ENCODE measurements around the gene MNX1. TPM values are rescaled to one million over a fixed set of nuclear protein-coding genes. Genes with fewer than 3 reads are reported as not detected.

MNX1 gene
- total RNA-seq, 1 experiment from 2014 or later: 2.6 TPM

DNA sequence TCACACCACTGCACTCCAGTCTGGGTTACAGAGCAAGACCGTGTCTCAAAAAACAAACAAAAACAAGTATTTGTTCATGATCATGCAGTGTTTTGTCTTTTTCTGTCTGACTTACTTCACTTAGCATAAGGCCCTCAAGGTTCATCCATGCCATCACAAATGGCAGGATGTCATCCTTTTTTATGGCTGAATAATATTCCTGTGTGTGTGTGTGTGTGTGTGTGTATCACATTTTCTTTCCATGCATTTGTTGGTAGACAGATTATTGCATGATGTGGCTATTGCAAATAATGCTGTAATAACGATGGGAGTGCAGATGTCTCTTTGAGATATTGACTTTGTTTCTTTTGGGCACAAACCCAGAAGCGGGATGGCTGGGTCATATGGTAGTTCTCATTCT, 14.3 kb upstream of the MNX1 start:
- Histone ChIP-seq H2AFZ (ENCODE audit: low read length) (no peak overlapping the region), H3K27ac (ENCODE audit: low read length) (no peak overlapping the region), H3K4me2 (ENCODE audit: low read length) (no peak overlapping the region), H3K36me3 (ENCODE audit: low read depth, low read length) (no peaks in the 10 kb centered on the region), H3K27me3 (ENCODE audit: low read length) (peaks cover 63% of the 10 kb centered on the region), H3K4me1 (ENCODE audit: insufficient read depth, low read length) (peaks cover 15% of the 10 kb centered on the region), H3K4me3 (ENCODE audit: low read length) (no peak overlapping the region), H3F3A (ENCODE audit: low read length, unreplicated experiment) (no peaks in the 10 kb centered on the region), H3K9ac (ENCODE audit: low read length) (no peak overlapping the region), H3K9me2 (replicated peaks; ENCODE audit: low read length) (no peaks in the 10 kb centered on the region), H3K79me2 (ENCODE audit: low read length) (no peaks in the 10 kb centered on the region), H3K9me3 (ENCODE audit: low read length) (no peaks in the 10 kb centered on the region), H4K20me1 (ENCODE audit: low read length) (no peaks in the 10 kb centered on the region)
- ChIA-PET CTCF (no interaction called here), POLR2A (ENCODE audit: unreplicated experiment) (no interaction called here)
- TF ChIP-seq EZH2 (IDR thresholded peaks at IDR 0.05; ENCODE audit: low read length, unreplicated experiment) (no peak), CTCF (conservative IDR thresholded peaks at IDR 0.05; ENCODE audit: low read depth, low read length) (no peak), EZH2phosphoT487 (IDR thresholded peaks at IDR 0.05; ENCODE audit: borderline replicate concordance, low read length) (no peak)
- ATAC-seq: no peak
- no peak for DNase-seq
- intact Hi-C loops (cut with micrococcal nuclease): loop anchor here (10.0 kb wide), 1 partner anchor 110 kb away; the partner anchor contains the start of gene UBE3C
- no TSS peak for BruUV-seq (replicated peaks)

DNA sequence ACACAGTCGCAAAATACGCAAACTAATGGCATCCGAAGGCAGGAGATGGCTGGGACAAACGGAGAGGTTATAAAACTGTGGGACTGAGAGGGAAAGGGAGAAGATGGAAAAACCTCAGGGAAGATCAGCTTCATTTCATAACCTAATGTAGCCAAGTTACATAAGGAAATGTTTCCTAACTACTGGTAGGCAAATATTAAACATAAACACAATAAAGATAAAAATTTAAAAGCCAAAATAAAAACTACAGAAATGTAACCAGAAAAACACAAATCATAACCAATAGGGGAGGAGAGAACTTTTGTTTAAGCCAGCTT, 13.1 kb upstream of the MNX1 start:
- TF ChIP-seq EZH2 (IDR thresholded peaks at IDR 0.05; ENCODE audit: low read length, unreplicated experiment): no peak
- TF ChIP-seq CTCF (conservative IDR thresholded peaks at IDR 0.05; ENCODE audit: low read depth, low read length): no peak
- no peak for TF ChIP-seq EZH2phosphoT487 (IDR thresholded peaks at IDR 0.05; ENCODE audit: borderline replicate concordance, low read length)
- intact Hi-C loops (cut with micrococcal nuclease): loop anchor here (10.0 kb wide), 1 partner anchor 111 kb away; the partner anchor contains the start of gene UBE3C
- no peaks in the 10 kb centered on the region for H3K79me2 ChIP-seq (ENCODE audit: low read length)
- ChIA-PET CTCF (no interaction called here), POLR2A (ENCODE audit: unreplicated experiment) (no interaction called here)
- ATAC-seq: no peak
- H3K4me1 ChIP-seq (ENCODE audit: insufficient read depth, low read length): peaks cover 13% of the 10 kb centered on the region
- H3F3A ChIP-seq (ENCODE audit: low read length, unreplicated experiment): no peaks in the 10 kb centered on the region
- peaks cover 75% of the 10 kb centered on the region for H3K27me3 ChIP-seq (ENCODE audit: low read length)
- no peak overlapping the region for H3K9ac ChIP-seq (ENCODE audit: low read length)
- H3K36me3 ChIP-seq (ENCODE audit: low read depth, low read length): no peaks in the 10 kb centered on the region
- no peak overlapping the region for H3K4me2 ChIP-seq (ENCODE audit: low read length)
- no peak for DNase-seq
- no peak overlapping the region for H2AFZ ChIP-seq (ENCODE audit: low read length)
- H3K4me3 ChIP-seq (ENCODE audit: low read length): no peak overlapping the region
- H3K27ac ChIP-seq (ENCODE audit: low read length): no peak overlapping the region
- no peaks in the 10 kb centered on the region for H3K9me2 ChIP-seq (replicated peaks; ENCODE audit: low read length)
- no peaks in the 10 kb centered on the region for H3K9me3 ChIP-seq (ENCODE audit: low read length)
- no peaks in the 10 kb centered on the region for H4K20me1 ChIP-seq (ENCODE audit: low read length)
- no TSS peak for BruUV-seq (replicated peaks)

DNA sequence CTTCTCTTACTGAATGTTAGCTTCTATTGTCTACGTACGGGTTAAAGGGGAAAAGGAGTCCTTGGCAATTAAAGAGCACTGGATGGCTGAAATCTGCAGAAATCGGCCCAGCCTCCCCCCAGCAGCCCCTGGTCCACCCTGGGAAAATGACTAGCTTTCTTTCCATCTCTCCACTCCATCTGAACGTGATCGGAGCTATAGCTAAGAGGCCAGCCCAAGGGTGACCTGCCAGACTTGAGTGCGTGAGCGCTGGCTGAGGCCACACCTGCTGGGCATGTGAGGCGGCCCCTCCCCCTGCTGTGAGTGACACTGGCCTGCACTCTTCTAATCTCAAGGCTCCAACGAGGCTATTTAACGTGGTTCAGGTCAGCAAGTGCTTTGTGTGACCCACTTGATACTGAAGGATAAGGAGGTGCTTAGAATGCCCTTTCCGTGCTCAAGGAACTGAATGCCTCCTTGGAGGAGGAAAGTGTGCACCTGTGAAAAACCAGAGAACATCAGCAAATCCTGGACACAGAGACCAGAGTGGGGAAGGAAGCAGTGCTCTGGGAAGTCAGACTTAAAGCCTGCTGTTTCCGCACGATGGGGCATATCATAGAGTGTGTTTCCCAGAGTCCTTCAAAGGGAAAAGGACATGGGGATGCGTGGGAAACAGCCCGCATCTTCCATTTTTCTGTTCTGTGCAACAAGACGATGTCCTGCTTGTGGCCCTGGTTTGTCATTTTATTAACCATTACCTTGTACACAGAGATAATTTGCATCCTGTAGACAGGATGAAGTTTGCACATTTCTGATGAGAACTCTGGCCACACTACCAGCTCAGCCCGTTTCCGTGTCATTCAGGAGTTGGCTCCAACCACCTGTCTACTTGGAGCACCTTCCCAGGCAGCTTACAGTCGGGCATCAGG, 12.5 kb upstream of the MNX1 start:
- no peaks in the 10 kb centered on the region for H3K9me2 ChIP-seq (replicated peaks; ENCODE audit: low read length)
- no peak overlapping the region for H3K4me2 ChIP-seq (ENCODE audit: low read length)
- H3K27ac ChIP-seq (ENCODE audit: low read length): no peak overlapping the region
- no peaks in the 10 kb centered on the region for H3F3A ChIP-seq (ENCODE audit: low read length, unreplicated experiment)
- intact Hi-C loops (cut with micrococcal nuclease): loop anchor here (10.0 kb wide), 1 partner anchor 112 kb away; the partner anchor contains the start of gene UBE3C
- no peaks in the 10 kb centered on the region for H3K79me2 ChIP-seq (ENCODE audit: low read length)
- peak; percentile 16; the same call in 1 of the 2 replicates for ATAC-seq
- ChIA-PET CTCF (no interaction called here), POLR2A (ENCODE audit: unreplicated experiment) (no interaction called here)
- H3K36me3 ChIP-seq (ENCODE audit: low read depth, low read length): no peaks in the 10 kb centered on the region
- no peaks in the 10 kb centered on the region for H4K20me1 ChIP-seq (ENCODE audit: low read length)
- BruUV-seq (replicated peaks): no TSS peak
- H3K4me1 ChIP-seq (ENCODE audit: insufficient read depth, low read length): peaks cover 7% of the 10 kb centered on the region
- H2AFZ ChIP-seq (ENCODE audit: low read length): no peak overlapping the region
- peaks cover 81% of the 10 kb centered on the region for H3K27me3 ChIP-seq (ENCODE audit: low read length)
- DNase-seq: no peak
- H3K4me3 ChIP-seq (ENCODE audit: low read length): no peak overlapping the region
- H3K9me3 ChIP-seq (ENCODE audit: low read length): no peaks in the 10 kb centered on the region
- H3K9ac ChIP-seq (ENCODE audit: low read length): no peak overlapping the region
- no peak for TF ChIP-seq EZH2phosphoT487 (IDR thresholded peaks at IDR 0.05; ENCODE audit: borderline replicate concordance, low read length)
- TF ChIP-seq CTCF (conservative IDR thresholded peaks at IDR 0.05; ENCODE audit: low read depth, low read length): no peak
- TF ChIP-seq EZH2 (IDR thresholded peaks at IDR 0.05; ENCODE audit: low read length, unreplicated experiment): no peak

All from PC-3 (cell line).